B cell (primary cell): Measurements from ENCODE around the gene SCPEP1. TPM values are rescaled to one million over a fixed set of nuclear protein-coding genes. Genes with fewer than 3 reads are reported as not detected.

Experiments
- ATAC-seq: fragments of 200-7000 bp; cut with Tn5 transposase; one replicate; pipeline ENCODE4 v1.10.0; 2021; ENCODE audit warnings: low read depth, mild to moderate bottlenecking, moderate number of reproducible peaks, moderate library complexity
- CTCF ChIA-PET: fragments of 350-600 bp; sonication (Branson Sonifier 250); formaldehyde crosslinking; loops from one replicate; lab custom pipeline; 2021; ENCODE audit warnings: antibody characterized with exemption, inconsistent platforms; lab: Charles Lee
- POLR2A ChIA-PET: fragments of 350-600 bp; sonication (Branson Sonifier 250); formaldehyde crosslinking; loops from one replicate; lab custom pipeline; 2021; ENCODE audit warnings: antibody characterized with exemption; lab: Charles Lee
- DNase-seq: peaks from one replicate; pipeline ENCODE4 v3.0.0; 2013
- H2AFZ ChIP-seq: 2 replicates; pipeline ENCODE4 v1.6.1; 2012; ENCODE audit warnings: mild to moderate bottlenecking, low read depth, low read length; ENCODE audit not compliant: insufficient read depth, poor library complexity, severe bottlenecking
- H3K27ac ChIP-seq, 2 donors: 1 replicate in 1 of 2; 2 replicates in 1 of 2; pipeline ENCODE4 v1.5.1; 2012 to 2013; ENCODE audit warnings: low read length in 2 of 2, mild to moderate bottlenecking in 2 of 2, moderate library complexity in 1 of 2
- H3K27me3 ChIP-seq, 4 experiments: fragments of 200-600 bp in 1 of 4; sonication (generic) in 1 of 4; replicated peaks in 1 of 4; 1 replicate in 2 of 4; 2 replicates in 2 of 4; pipeline versions ENCODE4 v1.6.1 to v1.7.0; 2013 to 2016; ENCODE audit warnings: low read length in 3 of 4, mild to moderate bottlenecking in 2 of 4, mixed read lengths in 1 of 4, moderate library complexity in 1 of 4; ENCODE audit not compliant: insufficient read depth in 4 of 4, control insufficient read depth in 3 of 4; ENCODE audit errors: control extremely low read depth in 1 of 4
- H3K36me3 ChIP-seq, 2 experiments: replicated peaks in 1 of 2; 1 replicate in 1 of 2; 2 replicates in 1 of 2; pipeline versions ENCODE4 v1.6.1 to v1.7.1; 2013; ENCODE audit warnings: low read length in 1 of 2; ENCODE audit not compliant: insufficient read depth in 2 of 2, control insufficient read depth in 1 of 2; ENCODE audit errors: control extremely low read depth in 1 of 2, extremely low read depth in 1 of 2
- H3K4me1 ChIP-seq, 2 donors: fragments of 200-600 bp in 1 of 2; sonication (generic) in 1 of 2; 1 replicate in 1 of 2; 2 replicates in 1 of 2; pipeline versions ENCODE4 v1.5.1 to v1.6.1; 2013 to 2017; ENCODE audit warnings: low read length in 2 of 2; ENCODE audit not compliant: control insufficient read depth in 2 of 2, insufficient read depth in 2 of 2
- H3K4me2 ChIP-seq: replicated peaks from 2 replicates; pipeline ENCODE3; 2012; ENCODE audit warnings: mild to moderate bottlenecking, low read depth, low read length; ENCODE audit not compliant: poor library complexity, severe bottlenecking
- H3K4me3 ChIP-seq, 5 experiments: fragments of 200-600 bp in 1 of 5; sonication (generic) in 1 of 5; 1 replicate in 3 of 5; 2 replicates in 2 of 5; pipeline versions ENCODE4 v1.5.1 to v1.7.0; 2011 to 2016; ENCODE audit warnings: low read length in 4 of 5, mild to moderate bottlenecking in 4 of 5, low read depth in 2 of 5, control low read depth in 1 of 5, moderate library complexity in 1 of 5; ENCODE audit not compliant: insufficient read depth in 1 of 5; ENCODE audit errors: control extremely low read depth in 1 of 5, extremely low read depth in 1 of 5
- H3K79me2 ChIP-seq: fragments of 200-600 bp; sonication (generic); one replicate; pipeline ENCODE4 v1.6.0; 2016; ENCODE audit warnings: low read length; ENCODE audit not compliant: control insufficient read depth, insufficient read depth
- H3K9ac ChIP-seq: fragments of 200-600 bp; sonication (generic); 2 replicates; pipeline ENCODE4 v1.6.1; 2017; ENCODE audit warnings: mild to moderate bottlenecking, low read length, moderate library complexity
- H3K9me3 ChIP-seq, 3 donors: one replicate each; pipeline versions ENCODE4 v1.6.1 to v1.7.1; 2013; ENCODE audit warnings: low read length in 2 of 3; ENCODE audit not compliant: control insufficient read depth in 2 of 3, insufficient read depth in 1 of 3; ENCODE audit errors: control extremely low read depth in 1 of 3
- H4K20me1 ChIP-seq: 2 replicates; pipeline ENCODE4 v1.6.0; 2012; ENCODE audit warnings: mild to moderate bottlenecking, low read length; ENCODE audit not compliant: insufficient read depth, control insufficient read depth, poor library complexity, severe bottlenecking
- H3K27ac Mint-ChIP-seq: one replicate; pipeline ENCODE4 v1.8.0; 2021; ENCODE audit warnings: mixed read lengths
- H3K27me3 Mint-ChIP-seq: one replicate; pipeline ENCODE4 v1.8.0; 2021; ENCODE audit warnings: mixed read lengths
- H3K4me1 Mint-ChIP-seq: one replicate; pipeline ENCODE4 v1.8.0; 2021; ENCODE audit warnings: mixed read lengths
- H3K4me3 Mint-ChIP-seq: one replicate; pipeline ENCODE4 v1.8.0; 2021; ENCODE audit warnings: mixed read lengths
- H3K9me3 Mint-ChIP-seq: one replicate; pipeline ENCODE4 v1.8.0; 2022; ENCODE audit warnings: mixed read lengths; ENCODE audit not compliant: insufficient read depth
- EZH2 ChIP-seq: IDR thresholded peaks from 2 replicates; pipeline ENCODE4 v1.6.1; 2012; ENCODE audit warnings: borderline replicate concordance, low read depth, mild to moderate bottlenecking, moderate library complexity, low read length; ENCODE audit not compliant: insufficient read depth, poor library complexity, severe bottlenecking
- WGBS: methylation state at CpG from one replicate; pipeline ENCODE4 v1.1.5; 2013; ENCODE audit warnings: missing lambda C conversion rate; ENCODE audit not compliant: insufficient coverage; 5-methylcytosine and 5-hydroxymethylcytosine counted together
- intact Hi-C: fragments of 100-400 bp; cut with micrococcal nuclease; formaldehyde crosslinking; loops from one replicate; pipeline ENCODE4 v1.10.0; 2022
- polyA plus RNA-seq: library from polyadenylated mRNA; depleted of rRNA; stranded (reverse); fragments of >200 nt; gene quantifications from 2 replicates; pipeline ENCODE4 v1.2.3, GENCODE V29; 2012
- total RNA-seq, 2 donors: library from RNA; stranded (reverse); fragments of 120-200 nt in 1 of 2; gene quantifications; 1 replicate in 1 of 2; 2 replicates in 1 of 2; pipeline versions ENCODE4 v1.2.3 to v1.2.4, GENCODE V29; 2013 to 2022
- TF ChIP-seq, protein P1 (sequence below): fragments of 200-600 bp; IDR thresholded peaks from one replicate; pipeline ENCODE4 v1.8.0; 2022; ENCODE audit warnings: antibody characterized with exemption, mild to moderate bottlenecking

The SCPEP1 gene
- total and polyA plus RNA-seq, 2 donors (not counting 1 experiment from before 2014, with no cell fraction given), result 66.6 to 121 TPM

DNA sequence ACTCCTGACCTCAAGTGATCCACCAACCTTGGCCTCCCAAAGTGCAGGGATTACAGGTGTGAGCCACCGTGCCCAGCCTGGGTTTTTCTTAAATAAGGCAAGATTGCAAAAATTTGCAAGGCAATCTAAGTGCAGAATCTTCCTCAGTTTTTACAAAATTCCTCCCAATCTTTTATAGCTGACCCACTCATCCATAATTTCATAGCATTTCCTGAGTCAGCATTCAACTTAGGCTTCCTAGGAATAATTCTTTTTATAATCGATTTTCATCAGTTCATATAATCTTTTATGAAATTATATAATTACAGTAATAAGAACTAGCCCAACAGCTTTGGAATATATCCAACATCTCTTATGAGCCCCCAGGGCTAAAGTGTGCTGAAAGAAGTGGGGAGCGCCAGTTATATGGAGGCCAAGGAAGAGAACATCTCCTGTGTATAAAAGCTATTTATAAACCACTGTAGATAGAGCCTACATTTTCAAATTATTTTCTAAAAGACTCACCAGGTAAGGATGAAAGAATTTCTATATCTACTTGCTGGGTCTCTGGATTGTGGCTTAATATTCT lies 31.9 kb upstream of the SCPEP1 start:
- H3K27ac Mint-ChIP-seq, result no peak overlapping the region
- H3K9me3 Mint-ChIP-seq, result no peaks in the 10 kb centered on the region
- peaks cover 2 to 54% of the 10 kb centered on the region in 2 experiments for H3K36me3 ChIP-seq

DNA sequence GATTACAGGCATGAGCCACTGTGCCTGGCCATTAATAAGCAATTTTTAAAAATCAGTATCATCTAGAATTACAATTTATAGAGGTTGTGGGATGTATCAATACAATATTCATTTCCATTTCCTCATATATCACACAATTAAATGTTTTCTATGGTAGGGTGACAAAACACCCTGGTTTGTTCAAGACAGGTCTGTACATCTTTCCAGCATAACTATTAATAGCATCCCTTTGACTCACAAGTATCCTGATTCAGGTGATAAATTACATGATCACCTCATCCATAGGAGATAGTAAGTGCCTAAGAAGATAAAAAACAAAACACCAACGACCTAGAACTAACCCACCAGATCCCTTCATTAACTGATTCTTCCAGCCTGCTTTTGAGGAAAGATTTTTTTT lies 30.2 kb upstream of the SCPEP1 start:
- Histone ChIP-seq H3K36me3 (peaks cover 3 to 50% of the 10 kb centered on the region in 2 experiments), H3K27me3 (no peaks in the 10 kb centered on the region), H3K27ac (no peak overlapping the region), H3K9ac (no peak overlapping the region), H3K4me1 (no peaks in the 10 kb centered on the region), H3K4me2 (no peak overlapping the region), H2AFZ (no peak overlapping the region), H4K20me1 (no peaks in the 10 kb centered on the region), H3K79me2 (peaks cover 6% of the 10 kb centered on the region), H3K9me3 (no peaks in the 10 kb centered on the region), H3K4me3 (no peak overlapping the region)
- intact Hi-C loops, result no loop called here
- Mint-ChIP-seq H3K9me3 (no peaks in the 10 kb centered on the region), H3K4me3 (no peak overlapping the region), H3K27ac (no peak overlapping the region), H3K4me1 (no peaks in the 10 kb centered on the region), H3K27me3 (no peaks in the 10 kb centered on the region)
- TF ChIP-seq, protein P1, sequence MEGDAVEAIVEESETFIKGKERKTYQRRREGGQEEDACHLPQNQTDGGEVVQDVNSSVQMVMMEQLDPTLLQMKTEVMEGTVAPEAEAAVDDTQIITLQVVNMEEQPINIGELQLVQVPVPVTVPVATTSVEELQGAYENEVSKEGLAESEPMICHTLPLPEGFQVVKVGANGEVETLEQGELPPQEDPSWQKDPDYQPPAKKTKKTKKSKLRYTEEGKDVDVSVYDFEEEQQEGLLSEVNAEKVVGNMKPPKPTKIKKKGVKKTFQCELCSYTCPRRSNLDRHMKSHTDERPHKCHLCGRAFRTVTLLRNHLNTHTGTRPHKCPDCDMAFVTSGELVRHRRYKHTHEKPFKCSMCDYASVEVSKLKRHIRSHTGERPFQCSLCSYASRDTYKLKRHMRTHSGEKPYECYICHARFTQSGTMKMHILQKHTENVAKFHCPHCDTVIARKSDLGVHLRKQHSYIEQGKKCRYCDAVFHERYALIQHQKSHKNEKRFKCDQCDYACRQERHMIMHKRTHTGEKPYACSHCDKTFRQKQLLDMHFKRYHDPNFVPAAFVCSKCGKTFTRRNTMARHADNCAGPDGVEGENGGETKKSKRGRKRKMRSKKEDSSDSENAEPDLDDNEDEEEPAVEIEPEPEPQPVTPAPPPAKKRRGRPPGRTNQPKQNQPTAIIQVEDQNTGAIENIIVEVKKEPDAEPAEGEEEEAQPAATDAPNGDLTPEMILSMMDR, result no peak
- TF ChIP-seq EZH2, result no peak
- ATAC-seq (no peak), DNase-seq (no peak)
- ChIA-PET POLR2A (interaction anchor here (0.7 kb wide), 1 partner anchor 61 kb away, joined by 6 read pairs; no protein-coding TSS in a partner anchor), CTCF (no interaction called here)
- WGBS, result no CpG with 5 or more reads among the region's 1 CpG

More for the DNA sequence above, 31.9 kb upstream of the SCPEP1 start:
- Histone ChIP-seq H3K79me2 (no peaks in the 10 kb centered on the region), H3K9ac (no peak overlapping the region), H3K9me3 (no peaks in the 10 kb centered on the region), H2AFZ (no peak overlapping the region), H3K27me3 (no peaks in the 10 kb centered on the region), H3K4me2 (no peak overlapping the region), H3K4me3 (no peak overlapping the region), H3K27ac (no peak overlapping the region), H4K20me1 (no peaks in the 10 kb centered on the region), H3K4me1 (no peaks in the 10 kb centered on the region)
- no peaks in the 10 kb centered on the region for H3K4me1 Mint-ChIP-seq
- POLR2A ChIA-PET, result no interaction called here
- no peak overlapping the region for H3K4me3 Mint-ChIP-seq
- 100% methylated on average over 1 of the region's 3 CpGs for WGBS
- DNase-seq, result no peak
- no peak for ATAC-seq
- TF ChIP-seq, protein P1, result no peak
- no peaks in the 10 kb centered on the region for H3K27me3 Mint-ChIP-seq
- CTCF ChIA-PET, result interaction anchor here (1.2 to 1.5 kb wide), 4 partner anchors 8 to 126 kb away, joined by 3 to 5 read pairs (median 4); no protein-coding TSS in a partner anchor
- intact Hi-C loops, result no loop called here
